Osteoblast (primary cell): ENCODE results near the gene DGKQ. TPM values are rescaled to one million over a fixed set of nuclear protein-coding genes. Genes with fewer than 3 reads are reported as not detected.

Source experiments
- DNase-seq: peaks from one replicate; pipeline ENCODE4 v3.0.0; 2011; ENCODE audit warnings: low spot score, mixed read lengths; ENCODE audit not compliant: insufficient read length; ENCODE audit errors: missing footprints
- H2AFZ ChIP-seq: 2 replicates; pipeline ENCODE4 v1.6.0; 2011; ENCODE audit warnings: mild to moderate bottlenecking, low read length
- H3K27ac ChIP-seq: 2 replicates; pipeline ENCODE4 v1.5.1; 2011; ENCODE audit warnings: mild to moderate bottlenecking, low read depth, low read length, moderate library complexity
- H3K27me3 ChIP-seq: 2 replicates; pipeline ENCODE4 v1.6.0; 2012; ENCODE audit warnings: mild to moderate bottlenecking, control low read depth, inconsistent platforms, low read length, moderate library complexity; ENCODE audit not compliant: insufficient read depth
- H3K36me3 ChIP-seq: 2 replicates; pipeline ENCODE4 v1.5.1; 2011; ENCODE audit warnings: mild to moderate bottlenecking, low read length, control low read depth, moderate library complexity; ENCODE audit not compliant: insufficient read depth
- H3K4me1 ChIP-seq: 2 replicates; pipeline ENCODE4 v1.5.1; 2011; ENCODE audit warnings: mild to moderate bottlenecking, low read length, control low read depth, moderate library complexity; ENCODE audit not compliant: insufficient read depth
- H3K4me2 ChIP-seq: 2 replicates; pipeline ENCODE4 v1.6.0; 2011; ENCODE audit warnings: mild to moderate bottlenecking, low read length; ENCODE audit not compliant: insufficient read depth
- H3K4me3 ChIP-seq: fragments of 200-600 bp; sonication (generic); 3 replicates; pipeline ENCODE4 v1.5.1; 2012; ENCODE audit warnings: mild to moderate bottlenecking, low read length, inconsistent platforms; ENCODE audit not compliant: insufficient read depth
- H3K79me2 ChIP-seq: 2 replicates; pipeline ENCODE4 v1.6.0; 2012; ENCODE audit warnings: mild to moderate bottlenecking, low read length, control low read depth, inconsistent platforms; ENCODE audit not compliant: insufficient read depth
- H3K9me3 ChIP-seq: 2 replicates; pipeline ENCODE4 v1.5.1; 2011; ENCODE audit warnings: low read depth, low read length, control low read depth
- H4K20me1 ChIP-seq: 2 replicates; pipeline ENCODE4 v1.6.0; 2012; ENCODE audit warnings: mild to moderate bottlenecking, low read length, control low read depth; ENCODE audit not compliant: insufficient read depth
- total RNA-seq: library from RNA; depleted of rRNA; stranded (reverse); fragments of >200 nt; gene quantifications from 2 replicates; pipeline ENCODE4 v1.2.3, GENCODE V29; 2012
- TF ChIP-seq, protein P1 (sequence below): IDR thresholded peaks from 2 replicates; pipeline ENCODE4 v1.5.1; 2011; ENCODE audit warnings: mild to moderate bottlenecking, low read depth, low read length, moderate library complexity; ENCODE audit errors: extremely low read depth

The DGKQ gene
- total RNA-seq, 1 donor, result 15.2 TPM

- TF ChIP-seq, protein P1, sequence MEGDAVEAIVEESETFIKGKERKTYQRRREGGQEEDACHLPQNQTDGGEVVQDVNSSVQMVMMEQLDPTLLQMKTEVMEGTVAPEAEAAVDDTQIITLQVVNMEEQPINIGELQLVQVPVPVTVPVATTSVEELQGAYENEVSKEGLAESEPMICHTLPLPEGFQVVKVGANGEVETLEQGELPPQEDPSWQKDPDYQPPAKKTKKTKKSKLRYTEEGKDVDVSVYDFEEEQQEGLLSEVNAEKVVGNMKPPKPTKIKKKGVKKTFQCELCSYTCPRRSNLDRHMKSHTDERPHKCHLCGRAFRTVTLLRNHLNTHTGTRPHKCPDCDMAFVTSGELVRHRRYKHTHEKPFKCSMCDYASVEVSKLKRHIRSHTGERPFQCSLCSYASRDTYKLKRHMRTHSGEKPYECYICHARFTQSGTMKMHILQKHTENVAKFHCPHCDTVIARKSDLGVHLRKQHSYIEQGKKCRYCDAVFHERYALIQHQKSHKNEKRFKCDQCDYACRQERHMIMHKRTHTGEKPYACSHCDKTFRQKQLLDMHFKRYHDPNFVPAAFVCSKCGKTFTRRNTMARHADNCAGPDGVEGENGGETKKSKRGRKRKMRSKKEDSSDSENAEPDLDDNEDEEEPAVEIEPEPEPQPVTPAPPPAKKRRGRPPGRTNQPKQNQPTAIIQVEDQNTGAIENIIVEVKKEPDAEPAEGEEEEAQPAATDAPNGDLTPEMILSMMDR, result no peak
- no peak overlapping the region for H2AFZ ChIP-seq
- peaks cover 30% of the 10 kb centered on the region for H4K20me1 ChIP-seq
- H3K4me3 ChIP-seq, result no peak overlapping the region
- peaks cover 21% of the 10 kb centered on the region for H3K79me2 ChIP-seq
- peak; percentile 88 for DNase-seq
- no peak overlapping the region for H3K27ac ChIP-seq
- H3K27me3 ChIP-seq, result no peaks in the 10 kb centered on the region
- no peak overlapping the region for H3K4me2 ChIP-seq
- peaks cover 9% of the 10 kb centered on the region for H3K4me1 ChIP-seq
- no peaks in the 10 kb centered on the region for H3K9me3 ChIP-seq
- peaks cover 6% of the 10 kb centered on the region for H3K36me3 ChIP-seq
These were observed 3.2 kb downstream of the DGKQ start for GRCh38 chr4:970046-970745.

- Histone ChIP-seq H3K36me3 (peaks cover 10% of the 10 kb centered on the region), H3K27ac (no peak overlapping the region), H4K20me1 (peaks cover 30% of the 10 kb centered on the region), H3K9me3 (no peaks in the 10 kb centered on the region), H3K4me2 (no peak overlapping the region), H3K27me3 (no peaks in the 10 kb centered on the region), H3K4me3 (no peak overlapping the region), H2AFZ (no peak overlapping the region), H3K79me2 (peaks cover 21% of the 10 kb centered on the region), H3K4me1 (peaks cover 9% of the 10 kb centered on the region)
- DNase-seq, result no peak
- TF ChIP-seq, protein P1, result no peak
These were observed 4.6 kb downstream of the DGKQ start for GRCh38 chr4:968621-969394.

DNA sequence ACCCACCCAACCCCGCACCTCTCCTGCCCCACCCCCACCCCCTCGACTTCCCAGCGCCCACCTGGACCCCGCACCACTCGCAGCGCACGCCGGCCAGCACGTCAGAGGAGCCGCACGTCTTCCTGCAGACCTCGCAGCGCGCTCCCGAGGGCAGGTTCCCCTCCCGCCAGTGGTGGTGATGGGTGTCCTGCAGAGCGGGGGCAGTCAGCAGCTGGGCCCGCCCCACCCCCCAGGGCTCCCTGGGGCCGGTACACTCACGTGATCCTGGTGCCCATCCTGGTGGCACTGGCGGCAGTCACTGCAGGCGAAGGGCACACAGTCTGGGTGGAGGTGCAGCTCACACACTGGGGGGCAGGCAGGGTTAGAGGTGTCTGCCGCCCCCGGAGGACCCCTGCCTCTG lies 5.1 kb downstream of the DGKQ start:
- H3K4me2 ChIP-seq, result no peak overlapping the region
- peaks cover 30% of the 10 kb centered on the region for H4K20me1 ChIP-seq
- H3K36me3 ChIP-seq, result peaks cover 10% of the 10 kb centered on the region
- H3K79me2 ChIP-seq, result peaks cover 21% of the 10 kb centered on the region
- peaks cover 9% of the 10 kb centered on the region for H3K4me1 ChIP-seq
- no peaks in the 10 kb centered on the region for H3K27me3 ChIP-seq
- H3K9me3 ChIP-seq, result no peaks in the 10 kb centered on the region
- TF ChIP-seq, protein P1, result no peak
- H3K4me3 ChIP-seq, result no peak overlapping the region
- no peak overlapping the region for H3K27ac ChIP-seq
- no peak overlapping the region for H2AFZ ChIP-seq
- peak; percentile 93 for DNase-seq
